Astrocyte of the cerebellum (primary cell): ENCODE measurements around the gene DNTT.

Experiments used
- DNase-seq: peaks from one replicate; pipeline ENCODE4 v3.0.0-alpha.2; 2011; ENCODE audit warnings: low read depth
- H3K4me3 ChIP-seq: 2 replicates; pipeline ENCODE4 v1.5.1; 2011; ENCODE audit warnings: mild to moderate bottlenecking, low read depth, low read length, moderate library complexity
- CTCF ChIP-seq: IDR thresholded peaks from 2 replicates; pipeline ENCODE4 v1.5.1; 2012; ENCODE audit warnings: low read length, low read depth, moderate library complexity, mild to moderate bottlenecking; ENCODE audit errors: missing control alignments
- in situ Hi-C: cut with HindIII; loops from 2 replicates; pipeline ENCODE4 v1.10.0; 2017; ENCODE audit warnings: low sequenced_read_pairs

Gene DNTT

GRCh38 chr10:96313344-96313743, 9.1 kb downstream of the DNTT start:
- no peak for TF ChIP-seq CTCF
- no peak for DNase-seq
- in situ Hi-C loops, result no loop called here
- H3K4me3 ChIP-seq, result no peak overlapping the region

GRCh38 chr10:96317067-96317833, 13.0 kb downstream of the DNTT start:
- no peak for DNase-seq
- in situ Hi-C loops, result no loop called here
- H3K4me3 ChIP-seq, result no peak overlapping the region
- no peak for TF ChIP-seq CTCF

GRCh38 chr10:96319754-96320474, 15.7 kb downstream of the DNTT start:
- DNase-seq, result no peak
- in situ Hi-C loops, result no loop called here
- no peak for TF ChIP-seq CTCF

GRCh38 chr10:96321822-96322221, 17.6 kb downstream of the DNTT start:
- in situ Hi-C loops, result no loop called here
- no peak for DNase-seq
- H3K4me3 ChIP-seq, result no peak overlapping the region
- TF ChIP-seq CTCF, result no peak

More at GRCh38 chr10:96319754-96320474, 15.7 kb downstream of the DNTT start:
- no peak overlapping the region for H3K4me3 ChIP-seq

GRCh38 chr10:96322275-96322674, 18.0 kb downstream of the DNTT start:
- no peak for DNase-seq
- H3K4me3 ChIP-seq, result no peak overlapping the region
- no peak for TF ChIP-seq CTCF
- in situ Hi-C loops, result no loop called here

GRCh38 chr10:96324447-96324846, 20.2 kb downstream of the DNTT start:
- no peak overlapping the region for H3K4me3 ChIP-seq
- DNase-seq, result no peak
- TF ChIP-seq CTCF, result no peak
- in situ Hi-C loops, result no loop called here
